GM10847 (cell line): ENCODE data around the gene ADGRV1.

Experiments
- POLR2A ChIP-seq: IDR thresholded peaks from 2 replicates; pipeline ENCODE4 v1.6.1; 2011; ENCODE audit not compliant: insufficient read length; ENCODE audit errors: extremely low read depth

The ADGRV1 gene

GRCh38 chr5:91053741-91054025, 495.1 kb downstream of the ADGRV1 start:
- TF ChIP-seq POLR2A = no peak

GRCh38 chr5:91058155-91058554, 499.6 kb downstream of the ADGRV1 start:
- TF ChIP-seq POLR2A = no peak

GRCh38 chr5:91058575-91058974, 500.0 kb downstream of the ADGRV1 start:
- no peak for TF ChIP-seq POLR2A

- no peak for TF ChIP-seq POLR2A
Measured at GRCh38 chr5:91059409-91059808, 500.8 kb downstream of the ADGRV1 start.

GRCh38 chr5:91061094-91061493, 502.5 kb downstream of the ADGRV1 start:
- no peak for TF ChIP-seq POLR2A

GRCh38 chr5:91061946-91062562, 503.5 kb downstream of the ADGRV1 start:
- no peak for TF ChIP-seq POLR2A

GRCh38 chr5:91065496-91065895, 506.9 kb downstream of the ADGRV1 start:
- no peak for TF ChIP-seq POLR2A

GRCh38 chr5:91069364-91069763, 510.8 kb downstream of the ADGRV1 start:
- no peak for TF ChIP-seq POLR2A

GRCh38 chr5:91070761-91071550, 512.4 kb downstream of the ADGRV1 start:
- no peak for TF ChIP-seq POLR2A

- TF ChIP-seq POLR2A = no peak
Measured at GRCh38 chr5:91072881-91073280, 514.3 kb downstream of the ADGRV1 start.

GRCh38 chr5:91074615-91075014, 516.0 kb downstream of the ADGRV1 start:
- TF ChIP-seq POLR2A = no peak

- no peak for TF ChIP-seq POLR2A
Measured at GRCh38 chr5:91076138-91076537, 517.5 kb downstream of the ADGRV1 start.

GRCh38 chr5:91077623-91078022, 519.0 kb downstream of the ADGRV1 start:
- no peak for TF ChIP-seq POLR2A

GRCh38 chr5:91079037-91079436, 520.4 kb downstream of the ADGRV1 start:
- TF ChIP-seq POLR2A = no peak

GRCh38 chr5:91089758-91090157, 531.2 kb downstream of the ADGRV1 start:
- no peak for TF ChIP-seq POLR2A

GRCh38 chr5:91090995-91091394, 532.4 kb downstream of the ADGRV1 start:
- TF ChIP-seq POLR2A = no peak
